Activated CD4-positive, alpha-beta T cell treated with anti-CD3 and anti-CD28 coated beads, Interleukin-2, amount 10 ng/mL, durations not matched to agents 24 days and 14 days (primary cell): ENCODE measurements around the gene PLXNA4. TPM values are rescaled to one million over a fixed set of nuclear protein-coding genes. Genes with fewer than 3 reads are reported as not detected.

ENCODE experiments used
- DNase-seq: peaks from one replicate; pipeline ENCODE4 v3.0.0; 2022
- H3K27ac Mint-ChIP-seq: one replicate; pipeline ENCODE4 v1.8.0; 2022; ENCODE audit warnings: mild to moderate bottlenecking, mixed read lengths
- H3K27me3 Mint-ChIP-seq: one replicate; pipeline ENCODE4 v1.8.0; 2022; ENCODE audit warnings: mixed read lengths
- H3K36me3 Mint-ChIP-seq: one replicate; pipeline ENCODE4 v1.8.0; 2022; ENCODE audit warnings: low read depth, mild to moderate bottlenecking, mixed read lengths
- H3K4me1 Mint-ChIP-seq: one replicate; pipeline ENCODE4 v1.8.0; 2021; ENCODE audit warnings: mixed read lengths
- H3K4me3 Mint-ChIP-seq: one replicate; pipeline ENCODE4 v1.8.0; 2022; ENCODE audit warnings: mild to moderate bottlenecking, moderate library complexity, mixed read lengths
- H3K9me3 Mint-ChIP-seq: one replicate; pipeline ENCODE4 v1.8.0; 2021; ENCODE audit warnings: mixed read lengths
- intact Hi-C: fragments of 100-400 bp; cut with micrococcal nuclease; formaldehyde crosslinking; loops from one replicate; pipeline ENCODE4 v1.15.1; 2023
- total RNA-seq: library from RNA; stranded (reverse); gene quantifications from 2 replicates; pipeline ENCODE4 v1.2.3, GENCODE V29; 2022

Gene PLXNA4
- total RNA-seq, 1 donor from 2014 or later, result 0.70 TPM

- H3K36me3 Mint-ChIP-seq, result peaks cover 34% of the 10 kb centered on the region
- H3K9me3 Mint-ChIP-seq, result peaks cover 23% of the 10 kb centered on the region
- intact Hi-C loops, result no loop called here
- peaks cover 4% of the 10 kb centered on the region for H3K27me3 Mint-ChIP-seq
- H3K4me3 Mint-ChIP-seq, result no peak overlapping the region
- H3K4me1 Mint-ChIP-seq, result peaks cover 16% of the 10 kb centered on the region
- no peak for DNase-seq
- H3K27ac Mint-ChIP-seq, result no peak overlapping the region
These were observed 28.4 kb downstream of the PLXNA4 start for GRCh38 chr7:132547821-132548220.

GRCh38 chr7:132546366-132547127 lies 29.7 kb downstream of the PLXNA4 start:
- peaks cover 16% of the 10 kb centered on the region for H3K4me1 Mint-ChIP-seq
- H3K9me3 Mint-ChIP-seq, result peaks cover 18% of the 10 kb centered on the region
- no peak for DNase-seq
- intact Hi-C loops, result no loop called here
- peaks cover 30% of the 10 kb centered on the region for H3K36me3 Mint-ChIP-seq
- no peak overlapping the region for H3K4me3 Mint-ChIP-seq
- H3K27me3 Mint-ChIP-seq, result peaks cover 4% of the 10 kb centered on the region
- H3K27ac Mint-ChIP-seq, result no peak overlapping the region

- H3K4me3 Mint-ChIP-seq, result no peak overlapping the region
- DNase-seq, result no peak
- intact Hi-C loops, result no loop called here
- H3K4me1 Mint-ChIP-seq, result peaks cover 16% of the 10 kb centered on the region
- H3K36me3 Mint-ChIP-seq, result peaks cover 22% of the 10 kb centered on the region
- H3K27me3 Mint-ChIP-seq, result peaks cover 2% of the 10 kb centered on the region
- H3K9me3 Mint-ChIP-seq, result peaks cover 10% of the 10 kb centered on the region
- no peak overlapping the region for H3K27ac Mint-ChIP-seq
These were observed 30.5 kb downstream of the PLXNA4 start for GRCh38 chr7:132545756-132546155.

GRCh38 chr7:132544999-132545398 lies 31.3 kb downstream of the PLXNA4 start:
- intact Hi-C loops, result no loop called here
- DNase-seq, result no peak
- peaks cover 16% of the 10 kb centered on the region for H3K4me1 Mint-ChIP-seq
- H3K36me3 Mint-ChIP-seq, result peaks cover 22% of the 10 kb centered on the region
- H3K4me3 Mint-ChIP-seq, result no peak overlapping the region
- H3K27ac Mint-ChIP-seq, result no peak overlapping the region
- peaks cover 8% of the 10 kb centered on the region for H3K9me3 Mint-ChIP-seq
- peaks cover 2% of the 10 kb centered on the region for H3K27me3 Mint-ChIP-seq

GRCh38 chr7:132544025-132544424 lies 32.2 kb downstream of the PLXNA4 start:
- Mint-ChIP-seq H3K4me3 (no peak overlapping the region), H3K4me1 (peaks cover 16% of the 10 kb centered on the region), H3K27ac (no peak overlapping the region), H3K9me3 (peaks cover 5% of the 10 kb centered on the region), H3K36me3 (peaks cover 19% of the 10 kb centered on the region), H3K27me3 (peaks cover 2% of the 10 kb centered on the region)
- intact Hi-C loops, result no loop called here
- DNase-seq, result peak; percentile 63

GRCh38 chr7:132542895-132543294 lies 33.4 kb downstream of the PLXNA4 start:
- Mint-ChIP-seq H3K9me3 (peaks cover 5% of the 10 kb centered on the region), H3K4me1 (peaks cover 17% of the 10 kb centered on the region), H3K36me3 (peaks cover 19% of the 10 kb centered on the region), H3K4me3 (no peak overlapping the region), H3K27me3 (peaks cover 2% of the 10 kb centered on the region), H3K27ac (no peak overlapping the region)
- intact Hi-C loops, result no loop called here
- no peak for DNase-seq

- Mint-ChIP-seq H3K27me3 (peaks cover 2% of the 10 kb centered on the region), H3K36me3 (peaks cover 18% of the 10 kb centered on the region), H3K27ac (no peak overlapping the region), H3K4me1 (peaks cover 17% of the 10 kb centered on the region), H3K9me3 (peaks cover 5% of the 10 kb centered on the region), H3K4me3 (no peak overlapping the region)
- no peak for DNase-seq
- intact Hi-C loops, result no loop called here
These were observed 34.6 kb downstream of the PLXNA4 start for GRCh38 chr7:132541656-132542055.

GRCh38 chr7:132537456-132538145 lies 38.7 kb downstream of the PLXNA4 start:
- Mint-ChIP-seq H3K27ac (no peak overlapping the region), H3K9me3 (no peaks in the 10 kb centered on the region), H3K27me3 (no peaks in the 10 kb centered on the region), H3K4me3 (no peak overlapping the region), H3K36me3 (peaks cover 5% of the 10 kb centered on the region), H3K4me1 (peaks cover 5% of the 10 kb centered on the region)
- no peak for DNase-seq
- intact Hi-C loops, result no loop called here

- intact Hi-C loops, result no loop called here
These were observed 39.4 kb downstream of the PLXNA4 start for GRCh38 chr7:132536654-132537395.

GRCh38 chr7:132533916-132534315 lies 42.4 kb downstream of the PLXNA4 start:
- no peak for DNase-seq
- intact Hi-C loops, result no loop called here
- Mint-ChIP-seq H3K27ac (no peak overlapping the region), H3K4me1 (peaks cover 24% of the 10 kb centered on the region), H3K4me3 (no peak overlapping the region), H3K9me3 (no peaks in the 10 kb centered on the region), H3K36me3 (peaks cover 2% of the 10 kb centered on the region), H3K27me3 (no peaks in the 10 kb centered on the region)

More at GRCh38 chr7:132536654-132537395, 39.4 kb downstream of the PLXNA4 start:
- peaks cover 3% of the 10 kb centered on the region for H3K36me3 Mint-ChIP-seq
- H3K4me3 Mint-ChIP-seq, result no peak overlapping the region
- no peaks in the 10 kb centered on the region for H3K27me3 Mint-ChIP-seq
- peaks cover 10% of the 10 kb centered on the region for H3K4me1 Mint-ChIP-seq
- H3K9me3 Mint-ChIP-seq, result no peaks in the 10 kb centered on the region
- no peak for DNase-seq
- H3K27ac Mint-ChIP-seq, result no peak overlapping the region

GRCh38 chr7:132532281-132532680 lies 44.0 kb downstream of the PLXNA4 start:
- H3K27ac Mint-ChIP-seq, result no peak overlapping the region
- peaks cover 21% of the 10 kb centered on the region for H3K4me1 Mint-ChIP-seq
- intact Hi-C loops, result no loop called here
- no peak for DNase-seq
- H3K4me3 Mint-ChIP-seq, result no peak overlapping the region
- H3K9me3 Mint-ChIP-seq, result no peaks in the 10 kb centered on the region
- no peaks in the 10 kb centered on the region for H3K27me3 Mint-ChIP-seq
- peaks cover 4% of the 10 kb centered on the region for H3K36me3 Mint-ChIP-seq

- Mint-ChIP-seq H3K4me1 (peaks cover 26% of the 10 kb centered on the region), H3K4me3 (no peak overlapping the region)
These were observed 44.7 kb downstream of the PLXNA4 start for GRCh38 chr7:132531562-132531961.

GRCh38 chr7:132528695-132529094 lies 47.6 kb downstream of the PLXNA4 start:
- no peak for DNase-seq
- intact Hi-C loops, result no loop called here

More at GRCh38 chr7:132531562-132531961, 44.7 kb downstream of the PLXNA4 start:
- Mint-ChIP-seq H3K9me3 (no peaks in the 10 kb centered on the region), H3K36me3 (peaks cover 3% of the 10 kb centered on the region), H3K27me3 (no peaks in the 10 kb centered on the region), H3K27ac (no peak overlapping the region)
- intact Hi-C loops, result no loop called here
- no peak for DNase-seq

More at GRCh38 chr7:132528695-132529094, 47.6 kb downstream of the PLXNA4 start:
- H3K27ac Mint-ChIP-seq, result no peak overlapping the region
- H3K4me1 Mint-ChIP-seq, result peaks cover 33% of the 10 kb centered on the region
- H3K4me3 Mint-ChIP-seq, result no peak overlapping the region
- H3K27me3 Mint-ChIP-seq, result no peaks in the 10 kb centered on the region
- H3K36me3 Mint-ChIP-seq, result peaks cover 3% of the 10 kb centered on the region
- H3K9me3 Mint-ChIP-seq, result no peaks in the 10 kb centered on the region
